Measurements from ENCODE around the gene LRRC8D.

The LRRC8D gene

DNA sequence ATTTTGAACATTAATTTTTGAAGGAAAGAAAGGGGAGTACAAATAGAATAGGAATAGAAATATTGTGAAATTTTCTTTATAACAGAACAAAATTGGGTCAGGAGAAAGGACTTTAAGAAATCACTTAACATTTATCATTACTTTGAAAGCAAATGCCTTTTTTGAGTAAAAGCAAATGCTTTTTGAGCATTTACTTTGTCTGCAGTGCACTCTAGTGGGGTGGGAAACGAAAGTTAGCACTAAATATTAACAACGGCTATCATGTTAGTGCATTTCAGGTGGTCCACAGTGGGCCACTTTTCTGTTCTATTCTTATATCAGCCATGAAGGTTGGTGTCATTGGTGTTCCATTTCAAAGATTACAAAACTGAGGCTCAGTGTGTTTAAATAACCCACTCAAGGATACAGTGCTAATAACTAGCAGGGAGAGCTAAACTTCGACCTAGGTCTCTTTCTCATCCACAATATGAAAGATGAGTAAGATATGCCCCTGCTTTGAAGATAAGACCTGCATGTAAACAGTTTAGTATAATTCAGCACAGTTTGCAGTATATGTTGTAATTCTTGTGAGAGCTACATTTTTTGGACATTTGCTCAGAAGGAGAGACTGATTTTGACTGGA lies 13.4 kb downstream of the LRRC8D start:
- no peak for DNase-seq

- DNase-seq = no peak
Measured at GRCh38 chr1:89836252-89837035, 15.6 kb downstream of the LRRC8D start.

GRCh38 chr1:89837036-89837481 lies 16.2 kb downstream of the LRRC8D start:
- no peak for DNase-seq

GRCh38 chr1:89837510-89837909 lies 16.7 kb downstream of the LRRC8D start:
- no peak for DNase-seq

- no peak for DNase-seq
Measured at GRCh38 chr1:89839516-89839915, 18.7 kb downstream of the LRRC8D start.

DNA sequence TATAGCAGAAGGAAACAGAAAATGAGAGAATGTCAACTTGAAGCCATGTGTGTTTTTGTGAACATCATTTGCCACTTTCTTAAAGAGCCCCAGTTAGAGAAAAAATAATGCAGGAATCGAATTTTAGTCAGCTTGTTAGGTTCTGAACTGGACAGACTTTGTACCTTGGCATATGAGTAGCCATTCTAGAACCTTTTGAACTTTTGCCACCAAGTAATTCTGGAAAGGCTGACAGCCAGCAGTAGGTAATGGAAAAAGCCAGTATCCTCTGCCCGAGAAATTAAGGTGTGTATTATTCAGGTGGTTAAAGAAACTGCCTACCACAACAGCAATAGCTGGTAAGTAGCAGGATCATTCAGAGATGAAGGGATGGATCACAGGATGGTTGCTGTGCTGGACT lies 20.7 kb downstream of the LRRC8D start:
- no peak for DNase-seq

DNA sequence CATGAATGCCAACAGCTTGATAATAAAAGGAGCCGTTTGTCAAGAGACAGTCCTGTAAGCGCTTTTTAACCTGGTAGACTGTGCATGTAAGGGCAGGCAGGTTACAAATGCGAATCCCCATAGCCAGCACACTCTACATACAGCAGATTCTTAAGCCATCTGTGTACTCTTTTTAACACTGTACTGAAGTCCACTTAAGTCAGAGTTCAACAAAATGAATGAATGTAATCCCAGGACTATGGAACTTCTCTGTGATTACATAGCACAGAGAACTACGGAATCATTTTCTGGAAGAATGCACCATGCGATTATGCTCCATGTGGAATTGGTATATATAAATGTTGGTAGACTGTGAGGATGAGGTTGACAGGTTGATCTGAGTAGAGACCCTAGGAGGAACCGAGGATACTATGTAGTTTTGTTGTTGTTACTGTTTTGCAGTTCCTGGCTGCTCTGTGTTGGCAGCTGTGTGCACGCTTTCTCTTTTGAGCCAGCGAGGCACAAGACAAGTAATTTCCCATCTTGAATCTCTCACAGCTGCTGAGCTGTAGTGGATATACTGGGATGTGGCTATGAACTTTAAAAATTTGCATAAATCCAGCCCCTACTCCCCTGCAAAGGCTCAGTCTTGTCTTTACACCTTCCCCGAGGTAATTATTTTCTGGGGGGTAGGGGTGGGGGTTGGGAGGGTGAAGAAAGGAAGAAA lies 21.9 kb downstream of the LRRC8D start:
- DNase-seq = no peak

DNA sequence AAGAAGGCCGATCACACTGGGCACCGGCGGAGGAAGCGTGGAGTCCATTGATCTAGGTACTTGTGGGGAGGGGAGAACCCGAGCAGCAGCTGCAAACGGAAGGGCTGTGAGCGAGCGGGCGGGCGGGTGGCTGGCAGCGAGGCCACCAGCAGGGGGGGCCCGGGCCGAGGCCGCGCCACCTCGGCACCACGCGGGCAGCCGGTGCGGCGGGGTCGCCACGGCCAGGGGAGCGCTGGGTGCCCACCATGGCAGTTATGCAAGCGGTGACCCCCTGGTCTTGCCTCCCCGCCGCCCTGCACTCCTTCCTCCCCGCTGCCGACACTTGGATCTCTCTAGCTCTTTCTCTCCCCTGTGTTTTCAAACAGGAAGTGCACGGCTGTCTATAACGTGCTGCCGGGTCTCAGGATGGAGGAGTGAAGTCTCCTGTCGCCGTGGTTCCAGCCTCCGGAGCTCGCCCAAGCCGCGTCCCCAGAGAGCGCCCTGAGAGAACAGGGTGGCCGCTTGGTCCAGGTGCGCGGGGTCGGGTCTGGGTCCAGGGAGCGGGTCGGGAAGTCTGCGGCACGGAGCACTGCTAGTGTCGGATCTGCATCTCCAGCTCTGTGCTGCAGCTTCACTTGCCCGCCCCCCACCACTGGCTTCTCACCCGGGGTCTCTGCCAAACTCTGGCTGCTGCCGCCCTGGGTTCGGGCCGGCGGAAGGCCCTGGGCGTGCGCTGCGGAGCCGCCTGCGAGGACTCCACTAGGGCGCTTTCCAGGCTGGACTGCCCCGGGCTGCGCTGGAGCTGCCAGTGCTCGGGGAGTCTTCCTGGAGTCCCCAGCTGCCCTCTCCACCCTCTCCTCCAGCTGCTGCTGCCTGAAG lies 22.7 kb downstream of the LRRC8D start:
- peak; percentile 90 for DNase-seq

- DNase-seq = peak; percentile 47
Measured at GRCh38 chr1:89844241-89844807, 23.5 kb downstream of the LRRC8D start.

DNA sequence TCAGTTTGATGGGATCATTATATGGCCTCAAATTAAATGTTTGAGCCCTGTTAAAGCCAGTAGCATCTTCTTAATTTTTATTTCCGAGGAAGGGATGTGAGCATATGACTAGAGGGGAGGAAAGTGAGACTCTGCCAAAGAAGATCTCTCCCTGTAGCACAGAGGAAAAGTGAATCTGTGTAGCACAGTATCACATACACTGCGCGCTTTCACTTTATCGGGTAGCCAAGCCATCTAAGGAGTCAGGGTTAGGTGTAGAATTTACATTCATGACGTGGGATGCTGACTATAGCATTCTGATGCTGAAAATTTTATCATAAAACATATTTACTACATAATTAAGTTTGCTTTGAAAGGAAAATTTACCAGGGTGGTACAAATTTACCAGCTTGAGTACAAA lies 24.0 kb downstream of the LRRC8D start:
- DNase-seq = peak; percentile 45

DNA sequence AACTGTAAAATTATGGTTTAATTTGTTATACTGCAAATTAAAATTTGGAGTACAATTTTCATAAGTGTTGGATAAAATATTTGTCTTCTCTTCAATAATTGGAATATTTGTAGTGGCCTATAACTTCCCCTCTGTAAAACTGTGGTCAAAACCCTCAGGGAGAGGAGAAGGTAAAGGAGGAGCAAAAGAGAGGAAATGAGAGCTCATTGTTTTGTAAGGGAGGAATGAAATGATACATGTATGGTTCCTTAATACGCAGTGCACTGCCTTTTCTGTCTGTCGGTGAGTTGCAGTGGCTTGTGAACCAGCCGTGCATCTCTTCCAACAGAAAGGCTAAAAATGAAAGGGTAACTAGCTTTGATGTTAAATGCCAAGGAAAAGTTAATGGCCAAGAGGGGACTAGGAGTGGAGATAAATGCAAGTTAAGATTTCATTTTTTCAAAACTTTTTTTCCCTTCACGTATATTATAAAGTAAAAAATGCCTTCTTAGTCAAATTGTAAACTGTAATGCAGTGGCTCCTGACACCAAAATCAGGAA lies 26.4 kb downstream of the LRRC8D start:
- DNase-seq = no peak

DNA sequence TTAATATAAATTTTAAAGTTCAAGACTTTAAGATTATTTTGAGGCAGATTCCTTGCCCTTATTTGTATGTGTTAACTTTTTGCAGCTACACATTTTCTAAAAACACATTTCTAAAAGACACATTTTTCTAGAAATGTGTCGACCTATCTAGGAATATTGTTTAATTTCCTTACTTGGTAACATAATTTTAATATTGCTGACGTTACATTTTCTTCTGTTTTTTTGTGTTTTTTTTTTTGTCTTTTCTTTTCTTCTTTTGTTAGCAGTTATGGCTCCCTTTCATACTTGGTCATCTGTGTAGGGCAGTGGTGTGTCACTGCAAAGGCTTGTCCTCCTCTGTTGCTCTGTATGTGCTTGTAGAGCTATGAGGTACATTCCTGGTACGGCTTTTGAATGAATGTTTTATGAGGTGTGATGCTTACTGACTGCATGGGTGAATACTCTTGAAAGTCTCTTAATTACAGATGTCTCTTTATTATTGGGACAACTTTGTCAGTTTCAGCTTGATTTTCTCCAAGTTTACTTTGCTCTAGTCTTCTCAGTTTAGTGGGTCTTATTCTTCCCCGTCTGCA lies 30.1 kb downstream of the LRRC8D start:
- DNase-seq = no peak

DNA sequence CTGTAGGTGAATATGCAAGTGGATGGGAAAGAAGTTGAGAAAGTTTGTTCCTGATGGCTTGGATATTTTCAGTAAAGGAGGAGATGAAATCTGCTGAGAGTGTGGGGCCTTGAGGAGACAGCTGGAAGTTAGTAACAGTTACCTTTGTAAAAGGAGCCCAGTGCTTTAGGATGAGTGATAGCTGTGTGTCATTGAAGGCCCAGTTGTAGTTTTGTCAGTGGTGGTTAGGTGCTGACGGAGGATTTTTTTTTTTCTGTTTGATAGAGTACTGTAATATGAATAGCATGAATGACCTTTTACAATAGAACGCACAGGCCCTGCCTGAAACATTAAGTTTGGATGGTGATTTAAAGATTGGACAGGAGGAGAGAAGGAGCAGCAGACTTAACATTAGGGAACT lies 33.3 kb downstream of the LRRC8D start:
- DNase-seq = no peak

DNA sequence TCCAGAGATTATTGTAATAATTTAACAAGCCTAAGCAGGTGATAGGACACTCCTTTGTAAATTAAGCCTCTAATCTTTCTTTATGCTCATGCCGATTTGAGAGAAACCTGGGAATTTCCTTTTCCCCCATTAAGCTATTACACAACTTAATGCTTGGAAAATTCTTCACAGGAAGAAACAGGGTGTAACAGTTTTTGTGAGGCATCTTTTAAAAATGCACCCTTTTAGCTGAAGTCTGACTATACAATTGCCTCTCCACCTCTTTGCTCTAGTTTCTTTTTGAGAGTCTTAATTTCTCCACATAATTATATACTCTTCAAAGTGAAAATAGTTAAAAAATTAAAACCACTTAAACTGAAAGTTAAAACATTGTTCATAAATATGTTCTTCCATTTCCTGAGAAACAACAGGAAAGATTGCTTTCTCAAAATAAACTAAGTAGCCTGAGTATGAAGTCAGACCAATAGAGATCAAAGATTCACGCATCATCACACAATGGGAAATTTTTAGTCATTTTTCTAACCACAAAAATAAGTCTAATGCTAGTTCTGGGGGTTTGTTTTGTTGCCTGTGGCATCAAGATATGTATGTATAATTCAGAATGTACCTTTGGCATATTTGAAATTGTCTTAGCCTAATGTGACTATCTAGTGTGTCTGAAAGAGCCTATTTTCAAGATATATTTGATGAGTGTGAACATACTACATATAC lies 34.7 kb downstream of the LRRC8D start:
- peak; percentile 73 for DNase-seq

DNA sequence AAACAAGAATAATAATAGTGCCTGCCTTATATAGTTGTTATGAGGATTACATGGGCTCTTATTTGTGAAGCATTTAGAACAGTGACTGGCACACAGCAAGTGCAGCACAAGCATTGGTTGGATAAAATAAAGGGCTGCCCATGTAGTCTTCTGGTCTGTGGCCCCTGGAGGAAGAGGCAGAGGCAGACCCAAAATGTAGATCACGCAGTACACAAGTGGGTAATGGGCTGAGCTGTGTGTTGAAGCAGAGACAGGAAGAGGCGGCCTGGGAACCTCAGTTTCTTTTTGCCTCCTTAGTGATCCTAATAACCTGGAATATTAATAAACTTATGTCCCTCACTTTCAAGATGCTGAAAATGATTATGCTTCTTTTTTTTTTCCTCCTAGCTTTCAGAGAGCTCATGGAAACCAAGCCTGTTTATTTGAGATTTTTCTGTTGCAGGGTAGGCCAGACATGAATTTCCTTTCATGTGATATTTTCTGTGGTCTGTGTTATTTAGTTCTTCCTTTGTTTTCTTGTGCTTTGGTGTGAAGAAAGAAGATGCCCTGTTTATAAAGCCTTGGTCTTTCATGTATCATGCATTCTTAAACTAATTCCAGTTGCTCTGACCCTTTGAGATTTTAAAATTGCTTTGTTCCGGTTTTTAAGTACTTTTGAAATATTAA lies 42.5 kb downstream of the LRRC8D start:
- no peak for DNase-seq

DNA sequence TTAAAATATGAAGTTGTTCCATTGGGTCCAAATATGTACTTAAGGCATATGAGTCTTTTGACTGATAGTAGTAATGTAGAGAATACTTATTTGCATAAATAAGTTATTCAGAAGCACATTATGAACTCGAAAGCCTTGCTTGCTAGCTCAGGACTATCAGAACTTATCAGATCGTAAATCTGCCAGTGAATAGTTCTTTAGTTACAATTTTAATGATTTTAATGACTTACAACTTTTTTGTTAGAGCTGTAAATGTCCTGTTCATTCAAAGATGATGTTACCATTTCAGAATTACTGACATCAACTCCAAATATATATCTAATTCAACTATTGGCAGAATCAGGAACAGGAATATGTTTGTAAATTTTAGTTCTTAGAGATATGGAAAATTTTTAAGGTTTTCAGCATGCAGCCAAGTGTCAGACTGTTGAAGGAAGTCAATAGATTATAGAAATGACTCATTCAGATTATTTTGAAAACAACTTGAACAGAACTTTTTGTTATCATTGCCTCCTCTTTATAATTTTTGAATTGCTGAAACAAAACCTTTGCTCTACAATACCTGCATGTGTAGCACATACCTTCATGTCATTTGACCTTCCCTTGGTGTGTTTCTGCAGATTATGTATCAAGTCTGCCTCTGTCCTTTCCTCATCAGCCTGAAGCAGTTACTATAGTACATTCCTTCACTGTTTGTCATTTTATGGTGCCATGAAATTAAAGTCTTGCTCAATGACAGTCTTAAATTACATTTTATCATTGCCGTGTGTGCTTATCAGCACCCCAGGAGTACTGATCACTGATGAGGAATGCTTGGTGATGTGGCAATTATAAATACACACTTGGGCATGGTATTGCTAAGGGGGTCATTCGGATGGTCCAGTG lies 44.9 kb downstream of the LRRC8D start:
- no peak for DNase-seq

- no peak for DNase-seq
Measured at GRCh38 chr1:89866568-89866967, 45.7 kb downstream of the LRRC8D start.

DNA sequence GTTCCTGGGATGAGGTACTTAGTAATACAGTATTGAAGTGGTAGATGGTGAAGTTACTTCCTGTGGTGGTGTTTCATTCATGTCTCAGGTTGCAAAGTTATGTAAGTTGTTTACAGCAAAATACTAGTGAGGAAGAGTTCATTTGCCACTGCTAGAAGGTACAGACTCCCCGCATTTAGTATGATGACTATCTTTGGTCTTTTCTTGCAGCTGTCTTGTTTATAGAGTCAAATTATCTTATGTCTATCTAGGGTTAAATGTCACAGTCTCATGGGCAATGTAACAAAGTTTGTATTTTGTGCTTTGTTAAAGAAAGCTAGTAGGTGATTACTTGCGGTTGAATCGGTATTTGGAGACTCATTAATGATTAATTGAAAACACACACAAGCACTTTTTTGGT lies 50.2 kb downstream of the LRRC8D start:
- DNase-seq = no peak

DNA sequence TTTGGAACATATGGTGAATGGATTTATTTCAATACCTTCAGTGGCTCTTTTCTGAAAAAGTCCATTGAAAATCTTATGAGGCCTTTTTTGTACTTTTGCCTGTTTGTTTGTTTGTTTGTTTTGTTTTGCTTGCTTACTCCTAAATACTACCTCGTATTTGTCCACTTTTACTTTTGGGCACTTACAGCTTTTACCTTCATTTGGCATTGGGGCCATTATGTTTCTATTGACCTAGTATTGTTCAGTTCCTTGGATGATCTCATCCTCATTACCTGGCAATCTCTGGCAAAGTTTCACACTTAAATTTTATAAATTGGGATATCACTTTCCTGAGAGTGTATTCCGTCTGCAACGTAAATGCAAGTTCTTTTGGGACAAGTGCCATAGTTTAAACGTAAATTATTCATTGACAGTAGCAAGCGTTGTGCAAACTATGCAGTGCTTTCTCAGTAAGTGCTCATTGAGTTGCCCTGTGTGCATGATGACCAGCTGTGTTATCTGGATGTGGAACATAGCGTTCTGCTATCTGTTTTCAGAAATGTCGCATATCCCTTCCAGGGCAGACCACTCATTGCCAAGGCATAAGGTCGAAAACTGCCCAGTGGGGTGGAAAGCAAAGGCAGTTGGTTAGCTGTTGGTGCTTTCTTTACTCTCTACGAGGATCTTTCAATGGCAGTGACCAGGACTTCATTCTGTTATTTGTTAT lies 51.1 kb downstream of the LRRC8D start:
- no peak for DNase-seq

Data from activated CD4-positive, alpha-beta T cell treated with anti-CD3 and anti-CD28 coated beads, Interleukin-2, Interleukin-6, amounts not matched to agents 100 ng/mL and 50 ng/mL, durations not matched to agents 16 hours and 8 hours (primary cell).